Measurements from ENCODE around the gene SAMD1.

The SAMD1 gene

GRCh38 chr19:14106840-14107239, 16.3 kb upstream of the SAMD1 start:
- TF ChIP-seq CTCF (conservative IDR thresholded peaks at IDR 0.05) (no peak), ZFX (IDR thresholded peaks at IDR 0.05) (no peak)
- no peak overlapping the region for H3K27ac ChIP-seq

- no peak for TF ChIP-seq CTCF (conservative IDR thresholded peaks at IDR 0.05)
- no peak for TF ChIP-seq ZFX (IDR thresholded peaks at IDR 0.05)
- H3K27ac ChIP-seq, result no peak overlapping the region
Measured at GRCh38 chr19:14105680-14106079, 15.1 kb upstream of the SAMD1 start.

GRCh38 chr19:14103310-14103709, 12.8 kb upstream of the SAMD1 start:
- TF ChIP-seq CTCF (conservative IDR thresholded peaks at IDR 0.05) (no peak), ZFX (IDR thresholded peaks at IDR 0.05) (no peak)
- no peak overlapping the region for H3K27ac ChIP-seq

- TF ChIP-seq ZFX (IDR thresholded peaks at IDR 0.05) (no peak), CTCF (conservative IDR thresholded peaks at IDR 0.05) (no peak)
- H3K27ac ChIP-seq, result no peak overlapping the region
Measured at GRCh38 chr19:14102756-14103155, 12.2 kb upstream of the SAMD1 start.

- TF ChIP-seq CTCF (conservative IDR thresholded peaks at IDR 0.05) (no peak), ZFX (IDR thresholded peaks at IDR 0.05) (no peak)
- H3K27ac ChIP-seq, result no peak overlapping the region
Measured at GRCh38 chr19:14102102-14102696, 11.6 kb upstream of the SAMD1 start.

- TF ChIP-seq CTCF (conservative IDR thresholded peaks at IDR 0.05), result no peak
- no peak for TF ChIP-seq ZFX (IDR thresholded peaks at IDR 0.05)
- H3K27ac ChIP-seq, result no peak overlapping the region
Measured at GRCh38 chr19:14101003-14101545, 10.5 kb upstream of the SAMD1 start.

- TF ChIP-seq ZFX (IDR thresholded peaks at IDR 0.05) (no peak), CTCF (conservative IDR thresholded peaks at IDR 0.05) (no peak)
- H3K27ac ChIP-seq, result no peak overlapping the region
Measured at GRCh38 chr19:14097532-14098151, 7.1 kb upstream of the SAMD1 start.

All from C4-2B (cell line).